HG03439 (cell line): ENCODE results near the gene KMT2A.
"Not testable (repeated sequence)": the region's sequence is repeated elsewhere in the genome, so short reads cannot be mapped to it uniquely, and the experiment has no call there.

Experiments used
- ATAC-seq: cut with Tn5 transposase; IDR thresholded peaks from one replicate; pipeline ENCODE4 v1.9.1; 2021; ENCODE audit warnings: mild to moderate bottlenecking, moderate library complexity; ENCODE audit not compliant: unreplicated experiment

KMT2A gene

GRCh38 chr11:118435893-118436624 lies at the start of gene KMT2A:
KMT2A (plus strand) TSS chr11:118436492; CDS start chr11:118436513, 21 bp downstream.
- peak; percentile 57 for ATAC-seq

- no peak for ATAC-seq
These were observed 40.2 kb upstream of the KMT2A start for GRCh38 chr11:118396097-118396501.

GRCh38 chr11:118397448-118397847 lies 38.8 kb upstream of the KMT2A start:
- no peak for ATAC-seq

- ATAC-seq = no peak
These were observed 37.3 kb upstream of the KMT2A start for GRCh38 chr11:118398791-118399559.

GRCh38 chr11:118401151-118401879 lies 35.0 kb upstream of the KMT2A start, which contains the start of gene ATP5MG:
ATP5MG (plus strand) TSS chr11:118401606; CDS start chr11:118401666, 60 bp downstream.
- peak; percentile 45 for ATAC-seq

- ATAC-seq = no peak
These were observed 34.3 kb upstream of the KMT2A start for GRCh38 chr11:118401880-118402590.

GRCh38 chr11:118402594-118402993 lies 33.7 kb upstream of the KMT2A start:
- not testable (repeated sequence) for ATAC-seq

GRCh38 chr11:118406599-118407166 lies 29.6 kb upstream of the KMT2A start:
- ATAC-seq = no peak

GRCh38 chr11:118410055-118410745 lies 26.1 kb upstream of the KMT2A start:
- ATAC-seq = peak; percentile 57

GRCh38 chr11:118411530-118411929 lies 24.8 kb upstream of the KMT2A start:
- ATAC-seq = no peak

- ATAC-seq = no peak
These were observed 23.4 kb upstream of the KMT2A start for GRCh38 chr11:118412921-118413320.

GRCh38 chr11:118415062-118415738 lies 21.1 kb upstream of the KMT2A start:
- no peak for ATAC-seq

GRCh38 chr11:118415739-118416068 lies 20.6 kb upstream of the KMT2A start:
- no peak for ATAC-seq

- not testable (repeated sequence) for ATAC-seq
These were observed 19.4 kb upstream of the KMT2A start for GRCh38 chr11:118416900-118417299.

- ATAC-seq = no peak
These were observed 18.5 kb upstream of the KMT2A start for GRCh38 chr11:118417801-118418200.

GRCh38 chr11:118418766-118419165 lies 17.5 kb upstream of the KMT2A start:
- no peak for ATAC-seq

GRCh38 chr11:118427707-118428106 lies 8.6 kb upstream of the KMT2A start:
- no peak for ATAC-seq

- no peak for ATAC-seq
These were observed 5.3 kb upstream of the KMT2A start for GRCh38 chr11:118430956-118431355.

GRCh38 chr11:118434123-118434552 lies 2.2 kb upstream of the KMT2A start:
- no peak for ATAC-seq
